PC-9 (cell line): ENCODE data around the gene RASSF4.

ENCODE experiments used
- EZH2 ChIP-seq: fragments of 200-600 bp; sonication (generic); IDR thresholded peaks from 2 replicates; pipeline ENCODE4 v1.8.0; 2017; ENCODE audit warnings: antibody characterized with exemption, low read depth
- TF ChIP-seq, protein P1 (sequence below): fragments of 200-600 bp; sonication (generic); conservative IDR thresholded peaks from 2 replicates; pipeline ENCODE4 v1.6.1; 2017; ENCODE audit warnings: mixed run types, antibody characterized with exemption, mild to moderate bottlenecking, moderate library complexity

DNA sequence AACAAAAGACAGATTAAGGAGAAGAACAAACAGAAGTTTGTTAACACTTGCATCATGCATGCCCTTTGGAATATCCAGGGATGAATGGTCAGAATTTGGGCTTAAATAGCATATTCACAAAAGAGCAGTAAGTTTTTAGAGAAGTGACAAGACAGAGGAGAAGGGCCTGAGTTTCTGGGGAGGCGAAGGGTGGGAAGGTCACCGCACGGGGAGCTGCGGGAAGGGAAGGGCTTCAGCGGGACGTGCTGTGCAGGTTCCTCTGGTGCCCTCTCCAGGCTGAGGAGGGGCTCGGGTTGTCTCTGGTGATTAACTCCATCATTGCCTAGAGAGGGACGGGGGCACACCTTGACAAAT, 30.7 kb downstream of the RASSF4 start:
- TF ChIP-seq, protein P1, sequence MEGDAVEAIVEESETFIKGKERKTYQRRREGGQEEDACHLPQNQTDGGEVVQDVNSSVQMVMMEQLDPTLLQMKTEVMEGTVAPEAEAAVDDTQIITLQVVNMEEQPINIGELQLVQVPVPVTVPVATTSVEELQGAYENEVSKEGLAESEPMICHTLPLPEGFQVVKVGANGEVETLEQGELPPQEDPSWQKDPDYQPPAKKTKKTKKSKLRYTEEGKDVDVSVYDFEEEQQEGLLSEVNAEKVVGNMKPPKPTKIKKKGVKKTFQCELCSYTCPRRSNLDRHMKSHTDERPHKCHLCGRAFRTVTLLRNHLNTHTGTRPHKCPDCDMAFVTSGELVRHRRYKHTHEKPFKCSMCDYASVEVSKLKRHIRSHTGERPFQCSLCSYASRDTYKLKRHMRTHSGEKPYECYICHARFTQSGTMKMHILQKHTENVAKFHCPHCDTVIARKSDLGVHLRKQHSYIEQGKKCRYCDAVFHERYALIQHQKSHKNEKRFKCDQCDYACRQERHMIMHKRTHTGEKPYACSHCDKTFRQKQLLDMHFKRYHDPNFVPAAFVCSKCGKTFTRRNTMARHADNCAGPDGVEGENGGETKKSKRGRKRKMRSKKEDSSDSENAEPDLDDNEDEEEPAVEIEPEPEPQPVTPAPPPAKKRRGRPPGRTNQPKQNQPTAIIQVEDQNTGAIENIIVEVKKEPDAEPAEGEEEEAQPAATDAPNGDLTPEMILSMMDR = no peak
- no peak for TF ChIP-seq EZH2
